Small intestine (tissue), 16 donors: ENCODE results near the gene PSEN2. TPM values are rescaled to one million over a fixed set of nuclear protein-coding genes. Genes with fewer than 3 reads are reported as not detected.
A peak's percentile ranks its signal among the peaks of the same experiment; 100 is the strongest.

Experiments
- DNase-seq, 2 donors: peaks; one replicate each; pipeline versions ENCODE4 v3.0.0 to v3.0.0-alpha.2; 2013
- FAIRE-seq: peaks from 2 replicates; lab custom pipeline; 2012; peaks lifted over from hg19 to GRCh38; lab: Jason Lieb, UNC
- H3K27ac ChIP-seq, 3 donors: one replicate each; pipeline ENCODE4 v1.5.1; 2013; ENCODE audit warnings: low read length in 2 of 3, mild to moderate bottlenecking in 2 of 3, control low read depth in 1 of 3, inconsistent platforms in 1 of 3, low read depth in 1 of 3, moderate library complexity in 1 of 3
- H3K27me3 ChIP-seq, 3 donors: one replicate each; pipeline ENCODE4 v1.6.1; 2013; ENCODE audit warnings: low read length in 3 of 3, inconsistent platforms in 1 of 3; ENCODE audit not compliant: control insufficient read depth in 3 of 3, insufficient read depth in 3 of 3
- H3K36me3 ChIP-seq, 3 donors: one replicate each; pipeline ENCODE4 v1.6.1; 2013; ENCODE audit warnings: low read length in 3 of 3, inconsistent platforms in 1 of 3, low read depth in 1 of 3, mild to moderate bottlenecking in 1 of 3, moderate library complexity in 1 of 3; ENCODE audit not compliant: control insufficient read depth in 3 of 3, insufficient read depth in 2 of 3
- H3K4me1 ChIP-seq, 3 donors: one replicate each; pipeline ENCODE4 v1.6.1; 2013; ENCODE audit warnings: low read length in 2 of 3, inconsistent platforms in 1 of 3, low read depth in 1 of 3, mild to moderate bottlenecking in 1 of 3, moderate library complexity in 1 of 3; ENCODE audit not compliant: control insufficient read depth in 3 of 3, insufficient read depth in 2 of 3
- H3K4me3 ChIP-seq, 3 donors: one replicate each; pipeline ENCODE4 v1.5.1; 2013; ENCODE audit warnings: low read length in 3 of 3, control low read depth in 1 of 3, inconsistent platforms in 1 of 3, low read depth in 1 of 3, mild to moderate bottlenecking in 1 of 3, moderate library complexity in 1 of 3
- H3K9me3 ChIP-seq, 2 donors: one replicate each; pipeline ENCODE4 v1.6.1; 2013; ENCODE audit warnings: low read depth in 1 of 2, low read length in 1 of 2; ENCODE audit not compliant: control insufficient read depth in 2 of 2, insufficient read depth in 1 of 2
- WGBS, 3 donors: extraction: QIAGEN DNeasy Blood & Tissue Kit; methylation state at CpG; one replicate each; pipeline ENCODE4 v1.1.7; 2013; 5-methylcytosine and 5-hydroxymethylcytosine counted together
- long read RNA-seq, 10 donors: transcript quantifications; one replicate each; lab custom pipeline, GENCODE V29; 2026
- polyA plus RNA-seq, 4 donors: library from polyadenylated mRNA; stranded (reverse) in 3 of 4; unstranded in 1 of 4; fragments of 200-250 nt in 3 of 4; fragments of 120-200 nt in 1 of 4; gene quantifications; one replicate each; pipeline versions ENCODE4 v1.2.1 to v1.2.3, GENCODE V29; 2013
- donor health status: healthy with polysubstance abuse.
- donor health status: control.
- donor health status: control.
- donor health status: Bipolar disorder and iron deficiency.
- donor health status: healthy.

The PSEN2 gene
- polyA plus RNA-seq = 10 to 100 TPM; 13.3 to 19.5 (median 18.4) TPM
- long read RNA-seq, donor 1 = 0 reads
- long read RNA-seq, donor 2, partial matches to known transcripts = 0 of 1 reads
- long read RNA-seq, donor 2, other reads (novel, unspliced or antisense) = 0 of 1 reads
- long read RNA-seq, donor 3 = 0 reads
- long read RNA-seq, donor 4 = 0 reads
- long read RNA-seq, donor 5 = 0 reads
- long read RNA-seq, donor 6 = 0 reads
- long read RNA-seq, donor 7 = 0 reads
- long read RNA-seq, donor 8 = 0 reads
- long read RNA-seq, donor 9 = 0 reads
- long read RNA-seq, donor 10 = 0 reads

DNA sequence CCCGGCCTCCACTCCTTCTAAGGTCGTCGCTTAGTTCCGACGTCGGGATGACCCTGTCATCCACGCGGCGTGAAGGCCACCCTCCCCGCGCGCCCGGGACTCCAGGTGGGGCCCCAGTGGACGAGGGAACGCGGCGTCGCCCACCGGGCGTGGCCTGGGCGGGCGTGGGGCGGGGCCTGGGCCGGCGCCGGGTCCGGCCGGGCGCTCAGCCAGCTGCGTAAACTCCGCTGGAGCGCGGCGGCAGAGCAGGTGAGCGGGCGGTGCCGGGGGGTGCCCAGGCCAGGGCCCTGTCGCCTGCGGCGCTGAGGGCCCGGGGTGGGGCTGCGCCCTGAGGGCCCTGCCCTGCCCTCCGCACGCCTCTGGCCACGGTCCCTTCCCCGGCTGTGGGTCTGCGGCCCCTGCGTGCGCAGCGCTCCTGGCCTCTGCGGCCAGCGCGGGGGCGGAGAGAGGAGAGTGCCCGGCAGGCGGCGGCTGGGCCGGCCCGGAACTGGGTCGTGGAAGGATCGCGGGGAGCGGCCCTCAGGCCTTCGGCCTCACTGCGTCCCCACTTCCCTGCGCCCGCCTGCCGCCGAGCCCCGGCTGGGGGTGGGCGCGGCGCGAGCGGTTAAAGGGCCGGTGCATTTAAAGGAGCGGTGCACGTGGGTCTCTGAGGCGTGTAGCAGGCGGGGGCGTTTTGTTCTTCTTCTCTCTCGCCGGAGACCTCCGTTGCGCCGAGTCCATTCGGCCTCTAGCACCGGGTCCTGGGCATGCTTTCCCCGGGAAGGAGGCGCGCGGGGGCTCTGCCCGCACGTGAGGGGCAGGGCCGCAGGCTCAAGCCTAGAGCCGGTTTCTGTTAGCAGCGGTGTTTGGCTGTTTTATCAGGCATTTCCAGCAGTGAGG is at the start of gene PSEN2:
TSS of gene PSEN2 (plus strand) at position 216 of the 879 bp plus-strand sequence. CDS start 11,292 bp downstream, outside the sequence.
- H3K4me3 ChIP-seq = peak within 1 kb of the TSS; percentile 54 to 68 (median 59)
- peaks cover 4 to 20% (median 6%) of the 10 kb centered on the region in 3 donors for H3K4me1 ChIP-seq
- no peaks in the 10 kb centered on the region for H3K36me3 ChIP-seq
- FAIRE-seq (no peak), DNase-seq (peak; percentile 77 to 85)
- no peaks in the 10 kb centered on the region for H3K9me3 ChIP-seq
- 0 to 1% (median 1%) methylated on average over 76 to 97 of the region's 97 CpGs for WGBS, 3 donors
- H3K27ac ChIP-seq = peak within 1 kb of the TSS; percentile 3 to 78 (median 71)
- H3K27me3 ChIP-seq = no peaks in the 10 kb centered on the region

- H3K4me1 ChIP-seq = peaks cover 0 to 11% (median 0%) of the 10 kb centered on the region in 3 donors
- H3K27me3 ChIP-seq = no peaks in the 10 kb centered on the region
- DNase-seq = peak; percentile 25 to 61
- H3K27ac ChIP-seq = peak overlapping the region in 2 of 3 donors; percentile 76 to 85
- H3K9me3 ChIP-seq = peaks cover 0 to 4% of the 10 kb centered on the region in 2 donors
- no peak for FAIRE-seq
- no peaks in the 10 kb centered on the region for H3K36me3 ChIP-seq
- H3K4me3 ChIP-seq = no peak overlapping the region
- 46 to 75% (median 67%) methylated on average over 8 of the region's 8 CpGs for WGBS, 3 donors
Observed at GRCh38 chr1:226820941-226821718, 49.3 kb upstream of the PSEN2 start.

DNA sequence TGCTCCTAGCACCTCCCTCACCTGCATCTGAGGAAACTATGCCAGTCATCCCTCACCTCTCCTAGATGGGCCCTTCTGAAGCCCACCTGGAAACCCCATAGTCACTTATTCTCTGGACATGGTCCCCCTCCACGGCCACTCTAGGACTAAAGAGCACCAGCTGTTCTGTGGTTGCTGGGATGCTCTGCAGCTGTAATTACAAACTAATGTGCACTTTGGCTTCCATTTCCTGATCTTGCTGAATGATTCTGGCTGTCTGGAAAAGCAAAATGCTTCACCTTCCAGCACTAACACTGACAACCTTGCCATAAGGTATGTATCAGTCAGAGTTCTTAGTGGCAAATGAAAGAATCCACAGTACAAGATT is 48.7 kb upstream of the PSEN2 start:
- Histone ChIP-seq H3K4me1 (peaks cover 0 to 10% (median 0%) of the 10 kb centered on the region in 3 donors), H3K9me3 (peaks cover 0 to 4% of the 10 kb centered on the region in 2 donors), H3K27ac (peak overlapping the region in 2 of 3 donors; percentile 73 to 75), H3K36me3 (no peaks in the 10 kb centered on the region), H3K4me3 (no peak overlapping the region), H3K27me3 (no peaks in the 10 kb centered on the region)
- FAIRE-seq (no peak), DNase-seq (no peak)
- 22 to 42% (median 25%) methylated on average over 1 of the region's 1 CpG for WGBS, 3 donors

DNA sequence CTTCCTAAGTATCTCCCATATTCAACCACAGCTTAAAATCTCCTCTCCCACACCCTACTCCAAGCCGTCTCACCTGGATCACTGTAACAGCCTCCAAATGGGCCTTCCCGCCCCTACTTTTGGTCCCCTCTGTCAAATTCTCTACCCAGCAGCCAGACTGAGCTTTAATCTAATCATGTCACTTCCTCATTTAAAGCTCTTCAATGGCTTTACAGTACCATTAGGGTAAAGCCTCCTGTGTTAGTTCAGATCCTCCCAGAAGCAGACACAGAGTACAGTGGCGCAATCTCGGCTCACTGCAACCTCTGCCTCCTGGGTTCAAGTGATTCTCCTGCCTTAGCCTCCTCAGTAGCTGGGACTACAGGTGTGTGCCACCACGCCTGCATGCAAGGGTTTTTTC is 46.8 kb upstream of the PSEN2 start:
- Histone ChIP-seq H3K36me3 (no peaks in the 10 kb centered on the region), H3K27me3 (no peaks in the 10 kb centered on the region), H3K4me3 (no peak overlapping the region), H3K9me3 (peaks cover 0 to 4% of the 10 kb centered on the region in 2 donors), H3K27ac (no peak overlapping the region), H3K4me1 (peaks cover 0 to 13% (median 0%) of the 10 kb centered on the region in 3 donors)
- WGBS, 3 donors = 90 to 93% (median 91%) methylated on average over 5 of the region's 5 CpGs
- DNase-seq (no peak), FAIRE-seq (no peak)

DNA sequence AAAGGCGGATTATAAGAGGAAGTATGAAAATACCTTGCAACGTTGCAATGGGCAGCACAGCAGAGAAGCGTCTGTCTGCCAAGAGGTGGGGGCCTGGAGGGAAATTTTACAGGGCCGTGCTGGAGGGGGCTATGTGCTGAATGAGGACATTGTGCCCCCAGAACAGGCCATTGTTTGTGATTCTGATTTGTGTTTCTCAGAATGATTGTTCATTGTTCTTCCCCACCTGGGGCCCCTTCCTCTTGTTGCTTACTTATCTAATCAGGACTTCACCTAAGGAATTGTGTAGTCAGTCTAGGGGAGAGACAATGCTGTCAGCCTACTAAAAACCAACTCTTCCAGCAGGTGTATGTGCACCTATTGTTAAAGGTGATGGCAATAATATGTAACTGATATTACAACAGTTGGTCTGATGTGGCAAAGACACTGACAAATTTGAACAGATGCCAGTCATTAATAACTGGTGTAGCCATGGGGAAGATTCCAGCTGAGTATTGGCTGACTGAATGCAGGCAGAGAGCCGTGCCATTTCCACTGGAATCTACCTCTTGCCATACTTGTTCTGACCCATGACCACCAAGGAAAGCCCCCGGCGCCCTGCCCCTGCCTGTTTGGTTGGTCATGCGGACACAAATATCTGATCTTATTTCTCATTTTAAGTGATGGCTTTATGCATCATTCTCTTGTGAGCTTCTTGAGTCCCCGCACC is 45.2 kb upstream of the PSEN2 start:
- WGBS, 3 donors = 72 to 82% (median 77%) methylated on average over 9 of the region's 9 CpGs
- H3K4me1 ChIP-seq = peaks cover 0 to 13% (median 0%) of the 10 kb centered on the region in 3 donors
- H3K27me3 ChIP-seq = no peaks in the 10 kb centered on the region
- FAIRE-seq = no peak
- peaks cover 0 to 4% of the 10 kb centered on the region in 2 donors for H3K9me3 ChIP-seq
- H3K36me3 ChIP-seq = no peaks in the 10 kb centered on the region
- DNase-seq = no peak
- no peak overlapping the region for H3K4me3 ChIP-seq
- no peak overlapping the region for H3K27ac ChIP-seq

DNA sequence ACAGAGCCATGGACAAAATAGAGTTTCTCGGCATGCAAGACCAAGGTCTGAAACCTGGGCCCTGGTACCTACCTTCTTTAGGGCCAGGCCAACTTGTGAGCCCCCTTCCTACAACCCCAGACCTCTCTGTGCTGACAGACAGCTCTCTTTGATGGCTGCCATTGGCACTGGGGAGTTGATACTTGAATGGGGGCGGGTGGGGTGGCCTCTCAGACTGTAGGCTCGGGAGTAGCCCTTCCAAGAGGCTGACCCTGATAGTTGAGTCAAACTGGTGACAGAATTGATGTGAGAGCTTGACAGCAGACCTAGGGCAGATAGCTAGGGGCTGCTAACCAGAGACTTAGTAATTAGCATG is 44.7 kb upstream of the PSEN2 start:
- peaks cover 0 to 13% (median 0%) of the 10 kb centered on the region in 3 donors for H3K4me1 ChIP-seq
- 88 to 91% (median 89%) methylated on average over 3 of the region's 3 CpGs for WGBS, 3 donors
- H3K36me3 ChIP-seq = no peaks in the 10 kb centered on the region
- no peak overlapping the region for H3K4me3 ChIP-seq
- no peaks in the 10 kb centered on the region for H3K27me3 ChIP-seq
- no peak for DNase-seq
- no peak for FAIRE-seq
- H3K9me3 ChIP-seq = peaks cover 0 to 4% of the 10 kb centered on the region in 2 donors
- no peak overlapping the region for H3K27ac ChIP-seq

DNA sequence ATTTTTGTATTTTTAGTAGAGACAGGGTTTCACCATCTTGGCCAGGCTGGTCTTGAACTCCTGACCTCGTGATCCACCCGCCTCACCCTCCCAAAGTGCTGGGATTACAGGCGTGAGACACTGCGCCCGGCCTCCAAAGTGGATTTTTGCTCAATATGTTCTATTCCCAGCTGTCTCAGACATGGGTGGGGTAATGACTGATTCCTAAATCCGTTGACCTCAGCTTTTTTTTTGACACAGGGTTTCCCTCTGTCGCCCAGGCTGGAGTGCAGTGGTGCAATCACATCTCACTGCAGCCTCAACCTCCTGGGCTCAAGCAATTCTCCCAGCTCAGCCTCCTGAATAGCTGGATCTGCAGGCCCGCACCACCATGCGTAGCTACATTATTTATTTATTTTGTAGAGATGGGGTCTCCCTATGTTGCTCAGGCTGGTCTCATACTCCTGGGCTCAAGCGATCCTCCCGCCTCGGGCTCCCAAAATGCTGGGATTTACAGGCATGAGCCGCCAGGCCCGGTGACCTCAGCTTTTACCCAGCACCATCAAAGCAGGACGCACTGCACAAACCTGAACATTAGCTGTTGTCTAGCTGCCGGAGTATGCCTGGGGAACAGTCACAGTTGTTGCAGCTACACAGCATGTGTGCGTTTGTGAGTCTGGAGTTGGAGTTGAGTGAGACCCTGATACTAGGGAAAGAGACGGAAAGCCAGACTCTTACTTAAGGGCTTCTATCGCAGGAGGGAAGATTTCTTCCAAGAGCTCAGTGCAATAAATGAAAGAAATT is 43.7 kb upstream of the PSEN2 start:
- no peaks in the 10 kb centered on the region for H3K36me3 ChIP-seq
- no peak overlapping the region for H3K4me3 ChIP-seq
- no peak overlapping the region for H3K27ac ChIP-seq
- no peak for FAIRE-seq
- H3K4me1 ChIP-seq = peaks cover 0 to 5% (median 0%) of the 10 kb centered on the region in 3 donors
- peaks cover 0 to 4% of the 10 kb centered on the region in 2 donors for H3K9me3 ChIP-seq
- H3K27me3 ChIP-seq = no peaks in the 10 kb centered on the region
- WGBS, 3 donors = 94 to 96% (median 94%) methylated on average over 19 of the region's 19 CpGs
- DNase-seq = no peak
